HCT116 (cell line): ENCODE data around the gene TBC1D1.

ENCODE experiments used
- CTCF ChIP-seq, 3 experiments: fragments of 200-600 bp in 1 of 3; sonication (generic) in 1 of 3; IDR thresholded peaks in 2 of 3; conservative IDR thresholded peaks in 1 of 3; 2 replicates each; pipeline ENCODE4 v1.5.1; 2012 to 2017; ENCODE audit warnings: low read depth in 2 of 3, low read length in 2 of 3, antibody characterized with exemption in 1 of 3, borderline replicate concordance in 1 of 3, control low read depth in 1 of 3, mild to moderate bottlenecking in 1 of 3, mixed read lengths in 1 of 3, mixed run types in 1 of 3, moderate library complexity in 1 of 3; ENCODE audit not compliant: insufficient read depth in 1 of 3
- EZH2 ChIP-seq: fragments of 200-600 bp; sonication (generic); IDR thresholded peaks from 2 replicates; pipeline ENCODE4 v1.6.1; 2017; ENCODE audit warnings: antibody characterized with exemption, mixed run types
- RAD21 ChIP-seq: IDR thresholded peaks from 2 replicates; pipeline ENCODE4 v1.6.1; 2012; ENCODE audit warnings: low read depth, mild to moderate bottlenecking
- YY1 ChIP-seq: IDR thresholded peaks from 2 replicates; pipeline ENCODE4 v1.6.1; 2011; ENCODE audit warnings: low read length, low read depth, moderate library complexity, mild to moderate bottlenecking; ENCODE audit not compliant: insufficient replicate concordance; ENCODE audit errors: extremely low read depth

GRCh38 chr4:38166768-38167167, 275.9 kb downstream of the TBC1D1 start:
- TF ChIP-seq CTCF (IDR thresholded peaks at IDR 0.05 in 2 of 3, conservative IDR thresholded peaks at IDR 0.05 in 1 of 3; ENCODE audit: borderline replicate concordance in 1 of 3, insufficient read depth in 1 of 3, low read depth in 2 of 3, low read length in 2 of 3): no peak
- TF ChIP-seq RAD21: no peak
- TF ChIP-seq EZH2: no peak
- TF ChIP-seq YY1: no peak
